Measurements from ENCODE around the gene KRTAP10-5. TPM values are rescaled to one million over a fixed set of nuclear protein-coding genes. Genes with fewer than 3 reads are reported as not detected.

Gene KRTAP10-5
- total RNA-seq, 1 donor from 2014 or later = not detected

GRCh38 chr21:44566403-44566802 is 14.0 kb downstream of the KRTAP10-5 start:
- Mint-ChIP-seq H3K9me3 (ENCODE audit: unreplicated experiment) (peaks cover 15% of the 10 kb centered on the region), H3K27me3 (ENCODE audit: low read depth, unreplicated experiment) (peaks cover 10% of the 10 kb centered on the region), H3K4me3 (ENCODE audit: unreplicated experiment) (no peak overlapping the region), H3K36me3 (ENCODE audit: low read depth, unreplicated experiment) (peaks cover 2% of the 10 kb centered on the region), H3K4me1 (ENCODE audit: low read depth, unreplicated experiment) (no peaks in the 10 kb centered on the region), H3K27ac (ENCODE audit: unreplicated experiment) (no peak overlapping the region)
- no peak overlapping the region for H2AFZ ChIP-seq (ENCODE audit: low read depth, low read length)
- H4K20me1 ChIP-seq (ENCODE audit: insufficient read depth, low read length) = no peaks in the 10 kb centered on the region
- no peaks in the 10 kb centered on the region for H3K36me3 ChIP-seq (ENCODE audit: insufficient read depth, low read length)
- no peaks in the 10 kb centered on the region for H3K27me3 ChIP-seq (ENCODE audit: insufficient read depth, low read length)
- H3K79me2 ChIP-seq (ENCODE audit: insufficient read depth, low read length) = no peaks in the 10 kb centered on the region
- H3K4me3 ChIP-seq (ENCODE audit: insufficient read depth, low read depth, low read length) = no peak overlapping the region
- H3K4me1 ChIP-seq (ENCODE audit: insufficient read depth, low read length) = no peaks in the 10 kb centered on the region
- H3K27ac ChIP-seq (ENCODE audit: low read depth, low read length) = no peak overlapping the region
- TF ChIP-seq EZH2 (IDR thresholded peaks at IDR 0.05; ENCODE audit: insufficient read depth, low read length) = no peak
- H3K4me2 ChIP-seq (ENCODE audit: low read length) = no peak overlapping the region
- FAIRE-seq (no peak), DNase-seq (ENCODE audit: low read depth) (no peak)
- peaks cover 5% of the 10 kb centered on the region for H3K9me3 ChIP-seq (ENCODE audit: insufficient read depth, low read depth, low read length)
- H3K9ac ChIP-seq (ENCODE audit: low read length) = no peak overlapping the region

- Histone ChIP-seq H3K9me3 (ENCODE audit: insufficient read depth, low read depth, low read length) (no peaks in the 10 kb centered on the region), H3K27me3 (ENCODE audit: insufficient read depth, low read length) (no peaks in the 10 kb centered on the region), H3K4me1 (ENCODE audit: insufficient read depth, low read length) (no peaks in the 10 kb centered on the region), H3K36me3 (ENCODE audit: insufficient read depth, low read length) (no peaks in the 10 kb centered on the region), H3K9ac (ENCODE audit: low read length) (no peak overlapping the region), H3K27ac (ENCODE audit: low read depth, low read length) (no peak overlapping the region), H4K20me1 (ENCODE audit: insufficient read depth, low read length) (no peaks in the 10 kb centered on the region), H3K79me2 (ENCODE audit: insufficient read depth, low read length) (no peaks in the 10 kb centered on the region), H3K4me2 (ENCODE audit: low read length) (no peak overlapping the region), H3K4me3 (ENCODE audit: insufficient read depth, low read depth, low read length) (no peak overlapping the region), H2AFZ (ENCODE audit: low read depth, low read length) (no peak overlapping the region)
- Mint-ChIP-seq H3K27me3 (ENCODE audit: low read depth, unreplicated experiment) (peaks cover 14% of the 10 kb centered on the region), H3K4me1 (ENCODE audit: low read depth, unreplicated experiment) (no peaks in the 10 kb centered on the region), H3K27ac (ENCODE audit: unreplicated experiment) (no peak overlapping the region), H3K4me3 (ENCODE audit: unreplicated experiment) (no peak overlapping the region), H3K36me3 (ENCODE audit: low read depth, unreplicated experiment) (no peaks in the 10 kb centered on the region), H3K9me3 (ENCODE audit: unreplicated experiment) (peaks cover 10% of the 10 kb centered on the region)
- FAIRE-seq = no peak
- no peak for DNase-seq (ENCODE audit: low read depth)
- no peak for TF ChIP-seq EZH2 (IDR thresholded peaks at IDR 0.05; ENCODE audit: insufficient read depth, low read length)
- no peak for TF ChIP-seq CTCF (IDR thresholded peaks at IDR 0.05; ENCODE audit: insufficient read depth, low read depth, low read length)
These were observed 15.4 kb downstream of the KRTAP10-5 start for GRCh38 chr21:44564886-44565598.

GRCh38 chr21:44564099-44564498 is 16.3 kb downstream of the KRTAP10-5 start:
- H3K9me3 ChIP-seq (ENCODE audit: insufficient read depth, low read depth, low read length) = no peaks in the 10 kb centered on the region
- H3K27me3 ChIP-seq (ENCODE audit: insufficient read depth, low read length) = no peaks in the 10 kb centered on the region
- TF ChIP-seq CTCF (IDR thresholded peaks at IDR 0.05; ENCODE audit: insufficient read depth, low read depth, low read length) = no peak
- no peak for TF ChIP-seq EZH2 (IDR thresholded peaks at IDR 0.05; ENCODE audit: insufficient read depth, low read length)

More at GRCh38 chr21:44564099-44564498, 16.3 kb downstream of the KRTAP10-5 start:
- H3K36me3 ChIP-seq (ENCODE audit: insufficient read depth, low read length) = no peaks in the 10 kb centered on the region
- H3K9me3 Mint-ChIP-seq (ENCODE audit: unreplicated experiment) = peaks cover 8% of the 10 kb centered on the region
- no peak overlapping the region for H3K4me3 ChIP-seq (ENCODE audit: insufficient read depth, low read depth, low read length)
- H3K4me3 Mint-ChIP-seq (ENCODE audit: unreplicated experiment) = no peak overlapping the region
- no peak overlapping the region for H3K27ac ChIP-seq (ENCODE audit: low read depth, low read length)
- no peak overlapping the region for H3K9ac ChIP-seq (ENCODE audit: low read length)
- H3K4me1 ChIP-seq (ENCODE audit: insufficient read depth, low read length) = no peaks in the 10 kb centered on the region
- FAIRE-seq = no peak
- H3K27ac Mint-ChIP-seq (ENCODE audit: unreplicated experiment) = no peak overlapping the region
- H3K4me1 Mint-ChIP-seq (ENCODE audit: low read depth, unreplicated experiment) = no peaks in the 10 kb centered on the region
- H3K36me3 Mint-ChIP-seq (ENCODE audit: low read depth, unreplicated experiment) = no peaks in the 10 kb centered on the region
- peaks cover 14% of the 10 kb centered on the region for H3K27me3 Mint-ChIP-seq (ENCODE audit: low read depth, unreplicated experiment)
- no peak overlapping the region for H2AFZ ChIP-seq (ENCODE audit: low read depth, low read length)
- H3K79me2 ChIP-seq (ENCODE audit: insufficient read depth, low read length) = no peaks in the 10 kb centered on the region
- no peaks in the 10 kb centered on the region for H4K20me1 ChIP-seq (ENCODE audit: insufficient read depth, low read length)
- no peak for DNase-seq (ENCODE audit: low read depth)
- no peak overlapping the region for H3K4me2 ChIP-seq (ENCODE audit: low read length)
